Esophagus (tissue), 2 donors: ENCODE data around the gene TGM5. TPM values are rescaled to one million over a fixed set of nuclear protein-coding genes. Genes with fewer than 3 reads are reported as not detected.

Experiments used
- H3K27ac ChIP-seq, 2 donors: one replicate each; pipeline ENCODE4 v1.5.1; 2013; ENCODE audit warnings: low read depth in 2 of 2, mild to moderate bottlenecking in 2 of 2, inconsistent platforms in 1 of 2, low read length in 1 of 2, moderate library complexity in 1 of 2
- H3K27me3 ChIP-seq, 2 donors: one replicate each; pipeline ENCODE4 v1.6.1; 2013; ENCODE audit warnings: low read length in 2 of 2, control low read depth in 1 of 2, mild to moderate bottlenecking in 1 of 2; ENCODE audit not compliant: insufficient read depth in 2 of 2, control insufficient read depth in 1 of 2
- H3K36me3 ChIP-seq, 2 donors: one replicate each; pipeline ENCODE4 v1.6.1; 2013; ENCODE audit warnings: low read length in 1 of 2; ENCODE audit not compliant: control insufficient read depth in 2 of 2, insufficient read depth in 2 of 2
- H3K4me1 ChIP-seq, 2 donors: one replicate each; pipeline ENCODE4 v1.6.1; 2013; ENCODE audit warnings: low read length in 1 of 2; ENCODE audit not compliant: control insufficient read depth in 2 of 2, insufficient read depth in 2 of 2
- H3K4me3 ChIP-seq, 2 donors: one replicate each; pipeline ENCODE4 v1.5.1; 2013; ENCODE audit warnings: low read length in 2 of 2, mild to moderate bottlenecking in 2 of 2, low read depth in 1 of 2, moderate library complexity in 1 of 2
- H3K9me3 ChIP-seq, 2 donors: one replicate each; pipeline ENCODE4 v1.6.1; 2013; ENCODE audit warnings: mild to moderate bottlenecking in 2 of 2, low read depth in 1 of 2, low read length in 1 of 2, moderate library complexity in 1 of 2; ENCODE audit not compliant: control insufficient read depth in 2 of 2, insufficient read depth in 1 of 2
- WGBS, 2 donors: extraction: QIAGEN DNeasy Blood & Tissue Kit; methylation state at CpG; one replicate each; pipeline ENCODE4 v1.1.7; 2013; 5-methylcytosine and 5-hydroxymethylcytosine counted together
- polyA plus RNA-seq, 2 donors: library from polyadenylated mRNA; stranded (reverse); fragments of 200-250 nt; gene quantifications; one replicate each; pipeline ENCODE4 v1.2.3, GENCODE V29; 2013
- donor health status: healthy with polysubstance abuse.
- donor health status: Bipolar disorder and iron deficiency.

Gene TGM5
- polyA plus RNA-seq: 10 to 100 TPM in 1 of 2 donors, 1 to 10 TPM in 1; 9.5 to 12.9 TPM

- Histone ChIP-seq H3K36me3 (no peaks in the 10 kb centered on the region), H3K27ac (peak within 1 kb of the TSS; percentile 84 to 91), H3K4me3 (peak within 1 kb of the TSS; percentile 24 to 32), H3K4me1 (peaks cover 0 to 13% of the 10 kb centered on the region in 2 donors), H3K9me3 (no peaks in the 10 kb centered on the region), H3K27me3 (no peaks in the 10 kb centered on the region)
- WGBS, 2 donors: 44 to 54% methylated on average over 8 of the region's 8 CpGs
These were observed at the start of gene TGM5 for GRCh38 chr15:43266834-43267233. Gene TGM5, minus strand, starts transcription at chr15:43266928. Its CDS starts 79 bp downstream, at chr15:43266849.

GRCh38 chr15:43314171-43314570 lies 47.4 kb upstream of the TGM5 start:
- WGBS, 2 donors: 47 to 54% methylated on average over 3 of the region's 3 CpGs
- no peaks in the 10 kb centered on the region for H3K4me1 ChIP-seq
- H3K27ac ChIP-seq: no peak overlapping the region
- H3K36me3 ChIP-seq: no peaks in the 10 kb centered on the region
- H3K27me3 ChIP-seq: peaks cover 2 to 6% of the 10 kb centered on the region in 2 donors
- H3K4me3 ChIP-seq: no peak overlapping the region
- H3K9me3 ChIP-seq: no peaks in the 10 kb centered on the region

GRCh38 chr15:43312378-43312777 lies 45.6 kb upstream of the TGM5 start:
- Histone ChIP-seq H3K27ac (no peak overlapping the region), H3K27me3 (peaks cover 3 to 6% of the 10 kb centered on the region in 2 donors), H3K4me1 (no peaks in the 10 kb centered on the region), H3K9me3 (no peaks in the 10 kb centered on the region), H3K4me3 (no peak overlapping the region), H3K36me3 (no peaks in the 10 kb centered on the region)
- 64 to 66% methylated on average over 4 of the region's 4 CpGs for WGBS, 2 donors

GRCh38 chr15:43302205-43302817 lies 35.6 kb upstream of the TGM5 start, which contains the start of gene TGM7:
Gene TGM7, minus strand, starts transcription at chr15:43302255.
- Histone ChIP-seq H3K4me3 (no peak within 1 kb of the TSS), H3K27me3 (no peaks in the 10 kb centered on the region), H3K36me3 (no peaks in the 10 kb centered on the region), H3K4me1 (no peaks in the 10 kb centered on the region), H3K27ac (no peak within 1 kb of the TSS), H3K9me3 (no peaks in the 10 kb centered on the region)
- 81 to 83% methylated on average over 11 of the region's 11 CpGs for WGBS, 2 donors

- peaks cover 0 to 3% of the 10 kb centered on the region in 2 donors for H3K4me1 ChIP-seq
- no peaks in the 10 kb centered on the region for H3K36me3 ChIP-seq
- no peaks in the 10 kb centered on the region for H3K27me3 ChIP-seq
- no peak overlapping the region for H3K4me3 ChIP-seq
- H3K27ac ChIP-seq: no peak overlapping the region
- no peaks in the 10 kb centered on the region for H3K9me3 ChIP-seq
These were observed 33.2 kb upstream of the TGM5 start for GRCh38 chr15:43299884-43300283.

- H3K4me3 ChIP-seq: no peak overlapping the region
- no peaks in the 10 kb centered on the region for H3K36me3 ChIP-seq
- no peak overlapping the region for H3K27ac ChIP-seq
- peaks cover 0 to 3% of the 10 kb centered on the region in 2 donors for H3K4me1 ChIP-seq
- 83 to 90% methylated on average over 3 of the region's 3 CpGs for WGBS, 2 donors
- H3K27me3 ChIP-seq: no peaks in the 10 kb centered on the region
- H3K9me3 ChIP-seq: no peaks in the 10 kb centered on the region
These were observed 32.7 kb upstream of the TGM5 start for GRCh38 chr15:43299411-43299810.

GRCh38 chr15:43294091-43294706 lies 27.5 kb upstream of the TGM5 start:
- Histone ChIP-seq H3K4me3 (no peak overlapping the region), H3K27ac (no peak overlapping the region), H3K27me3 (peaks cover 3% of the 10 kb centered on the region in 2 donors), H3K36me3 (no peaks in the 10 kb centered on the region), H3K9me3 (no peaks in the 10 kb centered on the region), H3K4me1 (peaks cover 2 to 3% of the 10 kb centered on the region in 2 donors)
- WGBS, 2 donors: 46 to 62% methylated on average over 6 of the region's 6 CpGs

- H3K4me1 ChIP-seq: peaks cover 2 to 3% of the 10 kb centered on the region in 2 donors
- no peak overlapping the region for H3K4me3 ChIP-seq
- H3K27me3 ChIP-seq: peaks cover 3% of the 10 kb centered on the region in 2 donors
- 12 to 20% methylated on average over 16 to 17 of the region's 24 CpGs for WGBS, 2 donors
- H3K9me3 ChIP-seq: no peaks in the 10 kb centered on the region
- H3K27ac ChIP-seq: no peak overlapping the region
- no peaks in the 10 kb centered on the region for H3K36me3 ChIP-seq
These were observed 26.7 kb upstream of the TGM5 start for GRCh38 chr15:43293432-43293831.

GRCh38 chr15:43292375-43293078 lies 25.8 kb upstream of the TGM5 start:
- H3K9me3 ChIP-seq: no peaks in the 10 kb centered on the region
- peaks cover 2 to 3% of the 10 kb centered on the region in 2 donors for H3K4me1 ChIP-seq
- H3K4me3 ChIP-seq: no peak overlapping the region
- WGBS, 2 donors: 63 to 64% methylated on average over 12 of the region's 12 CpGs
- peaks cover 3% of the 10 kb centered on the region in 2 donors for H3K27me3 ChIP-seq
- H3K36me3 ChIP-seq: no peaks in the 10 kb centered on the region
- no peak overlapping the region for H3K27ac ChIP-seq
